HG03460 (cell line): Measurements from ENCODE around the gene CAGE1.
A peak's percentile ranks its signal among the peaks of the same experiment; 100 is the strongest.

ENCODE experiments used
- ATAC-seq: cut with Tn5 transposase; IDR thresholded peaks from one replicate; pipeline ENCODE4 v1.9.1; 2021; ENCODE audit not compliant: unreplicated experiment

CAGE1 gene

DNA sequence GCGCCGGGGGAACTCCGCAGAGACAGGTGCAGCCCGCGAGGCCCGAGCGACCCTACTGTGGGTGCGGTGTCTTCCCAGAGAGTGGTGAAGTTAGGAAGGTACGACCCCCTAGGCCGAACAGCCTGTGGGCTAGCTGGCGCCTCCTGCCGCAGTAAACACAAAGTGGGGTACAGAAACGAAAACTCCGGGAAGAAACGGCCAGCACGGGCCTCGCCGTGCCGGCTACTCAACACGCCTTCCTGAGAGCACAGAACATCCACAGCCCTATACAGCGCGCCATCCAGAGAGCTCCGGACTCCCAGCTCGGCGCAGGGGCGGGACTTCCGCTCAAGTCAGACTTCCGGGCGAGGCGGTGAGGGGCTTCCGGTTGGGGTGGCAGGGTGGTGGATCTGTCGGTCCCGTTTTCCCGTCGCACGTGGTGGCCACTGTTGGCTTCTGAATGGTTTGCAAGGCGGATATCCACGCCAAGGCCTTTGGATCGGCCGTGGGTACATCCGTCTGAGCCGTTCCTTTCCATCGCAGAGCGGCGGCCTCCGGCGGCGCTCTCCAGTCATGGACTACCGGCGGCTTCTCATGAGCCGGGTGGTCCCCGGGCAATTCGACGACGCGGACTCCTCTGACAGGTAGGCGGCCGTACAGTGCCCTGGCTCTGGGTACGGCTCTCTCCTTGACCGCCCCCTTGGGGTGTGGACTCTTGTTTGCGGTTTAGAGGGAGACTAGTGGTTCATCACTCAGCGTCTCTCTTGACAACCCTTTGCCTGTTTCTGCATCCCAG lies at the start of gene CAGE1, which contains the start of gene RIOK1:
Gene CAGE1, minus strand, starts transcription at position 292 of the 775 bp plus-strand sequence. CDS start 2,569 bp downstream, outside the sequence.
Gene RIOK1, plus strand, starts transcription at position 358 of the 775 bp plus-strand sequence. Its CDS starts 195 bp downstream, at position 553.
- peak; percentile 98 for ATAC-seq

DNA sequence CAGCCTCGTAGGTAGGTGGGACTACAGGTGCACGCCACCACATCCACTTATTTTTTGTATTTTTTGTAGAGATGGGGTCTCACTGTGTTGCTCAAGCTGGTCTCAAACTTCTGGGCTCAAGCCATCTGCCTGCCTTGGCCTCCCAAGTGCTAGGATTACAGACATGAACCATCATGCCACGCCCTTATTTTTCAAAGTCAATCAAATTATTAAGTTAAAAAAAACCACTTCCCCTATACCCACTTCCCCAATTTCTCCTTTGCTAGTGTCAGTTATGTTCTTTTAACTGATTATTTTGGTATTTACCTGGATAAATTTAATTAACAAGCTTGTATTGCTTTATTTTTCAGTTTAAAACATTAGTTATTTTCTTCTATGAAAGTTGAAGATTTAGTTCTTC lies 49.7 kb upstream of the CAGE1 start:
- no peak for ATAC-seq

DNA sequence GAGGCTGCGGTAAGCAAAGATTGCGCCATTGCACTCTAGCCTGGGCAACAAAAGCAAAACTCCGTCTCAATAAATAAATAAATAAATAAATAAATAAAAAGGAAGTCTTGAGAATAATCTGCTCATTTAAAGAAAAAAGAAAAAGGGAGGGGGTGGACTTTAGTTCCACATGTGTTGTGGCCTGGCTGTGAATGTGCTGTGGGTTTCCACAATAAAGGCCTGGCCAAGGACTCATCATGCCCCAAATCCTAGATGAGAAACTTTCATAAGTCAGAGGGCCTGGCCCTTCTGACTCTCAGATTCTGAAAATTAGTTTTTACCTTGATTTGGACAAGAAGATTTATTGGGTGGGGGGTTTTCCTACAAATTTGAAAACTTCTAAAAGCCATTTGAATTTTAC lies 48.5 kb upstream of the CAGE1 start:
- no peak for ATAC-seq

DNA sequence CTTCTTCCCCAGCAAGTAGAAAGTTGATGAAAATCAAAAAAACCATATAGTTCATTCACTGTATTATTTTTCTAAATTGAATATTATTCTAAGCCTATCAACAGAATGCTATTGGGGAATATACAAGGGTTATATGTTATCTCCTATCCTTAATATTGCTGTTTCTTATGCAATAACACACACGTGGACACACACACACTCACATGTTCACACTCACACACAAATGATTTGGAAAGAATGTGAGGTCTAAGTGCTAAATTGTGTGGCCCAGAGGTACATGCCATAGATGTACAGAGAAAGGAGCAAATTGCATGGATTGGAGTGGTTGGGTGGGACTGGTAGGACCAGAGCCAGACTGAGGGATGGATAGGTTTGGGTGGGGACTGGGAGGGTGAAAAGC lies 45.1 kb upstream of the CAGE1 start:
- ATAC-seq, result no peak

DNA sequence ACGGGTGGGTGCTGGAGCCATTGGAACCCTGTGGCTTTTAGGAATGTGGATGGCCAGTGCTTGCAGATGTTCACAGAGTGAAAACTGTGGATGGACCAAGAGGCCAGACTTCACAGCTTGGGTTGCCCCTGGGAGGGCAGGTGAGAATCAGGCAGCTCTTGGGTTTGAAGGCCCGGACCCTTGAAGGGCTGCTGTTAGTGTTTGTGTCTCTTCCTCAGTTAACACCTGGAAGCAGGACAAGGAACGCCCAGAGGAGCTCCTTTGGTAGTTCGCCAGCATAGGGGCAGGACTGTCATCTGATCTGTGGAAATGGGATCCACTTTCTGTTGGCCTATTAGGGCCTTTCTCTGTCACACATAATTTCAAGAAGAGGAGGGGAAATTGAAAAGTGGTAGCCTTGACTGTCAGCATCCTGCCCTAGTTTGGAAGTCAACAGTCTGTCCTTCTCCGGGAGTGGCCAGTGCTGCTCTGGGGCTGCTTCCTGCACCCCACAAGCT lies 43.6 kb upstream of the CAGE1 start:
- ATAC-seq, result no peak

DNA sequence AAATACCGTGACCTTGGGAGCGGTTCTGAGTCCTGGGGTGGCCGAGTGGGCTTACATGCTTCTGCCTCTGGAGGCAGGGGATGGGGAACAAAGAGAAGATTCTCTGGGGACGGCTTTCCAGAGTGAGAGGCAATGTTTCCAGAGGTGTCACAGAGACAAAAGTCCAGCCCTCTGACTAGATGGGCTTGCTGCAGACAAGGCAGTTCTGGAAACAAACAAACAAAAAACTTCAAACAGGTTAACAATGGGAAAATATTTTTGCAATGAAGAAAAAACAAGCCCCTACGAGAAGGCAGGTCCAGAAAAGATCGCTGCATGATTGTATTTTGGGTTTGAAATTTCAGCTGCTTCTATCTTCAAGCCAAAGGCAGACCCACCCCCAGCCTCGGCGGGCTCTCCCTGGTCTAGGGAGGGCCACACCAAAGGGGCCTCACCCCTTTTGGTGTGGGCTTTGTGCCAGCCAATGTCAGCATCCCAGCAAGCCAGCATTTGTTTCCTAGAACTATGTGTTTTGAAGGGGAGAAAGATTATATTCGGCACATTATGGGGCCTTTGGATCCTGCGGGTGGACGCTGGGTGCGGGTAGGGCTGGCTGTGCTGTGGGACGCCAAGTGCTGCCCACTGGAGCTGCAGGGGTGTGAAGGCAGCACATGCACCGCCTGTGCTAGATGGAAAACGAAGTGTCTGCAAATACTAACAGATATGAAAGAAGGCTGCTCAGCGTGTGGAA lies 43.0 kb upstream of the CAGE1 start:
- no peak for ATAC-seq

DNA sequence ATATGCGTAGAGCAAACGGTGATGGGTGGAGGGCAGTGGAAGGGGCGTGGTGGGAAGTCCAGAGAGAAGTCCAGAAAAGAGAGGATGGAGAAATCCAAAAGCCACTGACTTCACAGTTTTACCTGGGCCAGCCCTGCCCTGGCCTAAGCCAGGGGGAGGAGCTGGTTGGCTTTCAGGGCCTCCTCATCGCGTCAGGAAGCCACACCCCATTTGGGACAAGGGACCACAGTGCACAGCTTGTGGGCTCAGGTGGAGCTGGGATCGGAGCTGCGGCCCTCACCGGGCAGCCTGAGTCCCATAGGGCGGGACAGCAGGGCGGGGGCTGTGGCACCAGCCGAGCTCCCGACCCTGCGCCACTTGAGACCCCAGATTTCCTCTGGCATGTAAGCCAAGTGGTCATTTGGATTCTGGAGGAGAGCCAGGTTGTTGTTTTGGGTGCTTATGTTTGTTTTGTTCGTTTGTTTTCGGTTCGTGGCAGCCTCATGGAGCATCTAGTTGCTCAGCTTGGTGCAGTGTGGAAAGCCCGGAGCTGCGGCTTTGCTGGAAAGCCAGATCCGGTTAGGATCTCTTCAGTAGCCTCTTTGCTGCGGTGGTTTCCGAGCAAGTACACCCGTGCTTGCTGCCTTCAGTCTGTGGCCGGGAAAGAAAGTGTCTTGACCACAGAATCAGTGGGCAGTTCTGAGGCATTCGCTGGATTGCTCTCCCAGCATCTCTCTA lies 42.3 kb upstream of the CAGE1 start:
- no peak for ATAC-seq

DNA sequence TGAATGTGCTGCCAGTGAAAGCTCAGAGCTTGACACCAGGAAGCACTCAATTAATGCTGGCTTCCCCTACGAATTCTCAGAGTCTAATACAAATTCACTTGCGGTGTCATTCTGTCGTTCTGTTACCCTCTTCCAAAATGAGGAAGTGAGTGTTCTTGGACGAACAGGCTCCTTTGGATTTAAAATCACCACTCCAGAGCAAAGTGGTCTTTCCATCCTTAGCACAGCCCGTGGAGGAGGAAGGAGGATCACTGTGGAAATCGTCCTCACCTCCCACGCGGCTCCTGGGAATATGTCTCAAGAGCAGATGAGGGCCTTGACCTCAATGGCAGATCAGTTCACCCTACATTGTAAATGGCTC lies 41.8 kb upstream of the CAGE1 start:
- no peak for ATAC-seq

DNA sequence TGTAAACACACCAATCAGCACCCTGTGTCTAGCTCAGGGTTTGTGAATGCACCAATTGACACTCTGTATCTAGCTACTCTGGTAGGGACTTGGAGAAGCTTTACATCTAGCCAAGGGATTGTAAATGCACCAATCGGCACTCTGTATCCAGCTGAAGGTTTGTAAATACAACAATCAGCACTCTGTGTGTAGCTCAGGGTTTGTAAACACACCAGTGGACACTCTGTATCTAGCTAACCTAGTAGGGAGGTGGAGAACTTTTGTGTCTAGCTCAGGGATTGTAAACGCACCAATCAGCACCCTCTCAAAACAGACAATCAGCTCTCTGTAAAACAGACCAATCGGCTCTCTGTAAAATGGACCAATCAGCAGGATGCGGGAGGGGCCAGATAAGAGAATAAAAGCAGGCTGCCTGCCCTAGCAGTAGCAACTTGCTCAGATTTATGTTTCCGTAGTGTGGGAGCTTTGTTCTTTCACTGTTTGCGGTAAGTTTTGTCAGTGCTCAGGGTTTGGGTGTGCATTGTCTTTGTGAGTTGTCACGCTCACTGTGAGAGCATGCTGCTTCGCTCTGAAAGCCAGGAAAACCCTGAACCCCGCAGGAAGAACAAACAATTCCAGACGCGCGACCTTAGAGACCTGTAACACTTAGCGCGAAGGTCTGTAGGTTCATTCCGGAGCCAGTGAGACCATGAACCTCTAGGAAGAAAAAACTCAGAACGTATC lies 37.1 kb upstream of the CAGE1 start:
- no peak for ATAC-seq

DNA sequence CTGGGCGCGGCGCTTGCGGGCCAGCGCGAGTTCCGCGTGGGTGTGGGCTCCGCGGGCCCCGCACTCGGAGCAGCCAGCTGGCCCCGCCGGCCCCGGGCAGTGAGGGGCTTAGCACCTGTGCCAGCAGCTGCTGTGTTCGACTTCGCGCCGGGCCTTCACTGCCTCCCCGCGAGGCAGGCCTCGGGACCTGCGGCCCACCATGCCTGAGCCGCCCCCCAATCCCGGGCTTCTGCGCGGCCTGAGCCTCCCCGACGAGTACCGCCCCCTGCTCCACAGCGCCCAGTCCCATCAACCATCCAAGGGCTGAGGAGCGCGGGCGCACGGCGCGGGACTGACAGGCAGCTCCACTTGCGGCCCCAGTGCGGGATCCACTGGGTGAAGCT lies 36.3 kb upstream of the CAGE1 start:
- no peak for ATAC-seq

DNA sequence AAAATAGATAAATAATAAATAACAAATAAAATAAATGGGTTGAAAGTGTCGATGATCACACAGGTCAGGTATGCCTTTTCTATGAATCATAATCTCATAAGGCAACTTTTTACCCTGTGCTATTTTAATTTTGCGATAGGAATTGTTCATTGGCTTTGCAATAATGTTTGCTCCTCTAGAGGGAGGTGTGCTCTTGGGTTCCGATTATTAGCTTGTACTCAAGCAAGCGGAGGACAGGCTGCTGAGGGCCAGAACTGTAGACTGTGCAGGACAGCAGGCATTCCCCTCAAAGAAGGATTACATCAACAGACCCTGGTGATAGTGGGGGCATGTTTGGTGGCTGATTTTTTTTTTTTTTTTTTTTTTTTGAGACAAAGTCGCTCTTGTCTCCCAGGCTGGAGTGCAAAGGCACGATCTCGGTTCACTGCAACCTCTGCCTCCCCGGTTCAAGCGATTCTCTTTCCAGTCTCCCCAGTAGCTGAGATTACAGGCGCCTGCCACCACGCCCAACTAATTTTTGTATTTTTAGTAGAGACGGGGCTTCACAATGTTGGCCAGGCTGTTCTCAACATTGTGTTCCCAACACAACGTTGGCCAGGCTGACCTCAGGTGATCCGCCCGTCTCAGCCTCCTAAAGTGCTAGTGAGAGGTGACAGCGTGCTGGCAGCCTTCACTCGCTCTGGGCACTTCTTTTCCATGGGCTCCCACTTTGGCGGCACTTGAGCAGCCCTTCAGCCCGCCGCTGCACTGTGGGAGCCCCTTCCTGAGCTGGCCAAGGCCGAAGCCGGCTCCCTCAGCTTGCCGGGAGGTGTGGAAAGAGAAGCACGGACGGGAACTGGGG lies 35.6 kb upstream of the CAGE1 start:
- ATAC-seq, result no peak

DNA sequence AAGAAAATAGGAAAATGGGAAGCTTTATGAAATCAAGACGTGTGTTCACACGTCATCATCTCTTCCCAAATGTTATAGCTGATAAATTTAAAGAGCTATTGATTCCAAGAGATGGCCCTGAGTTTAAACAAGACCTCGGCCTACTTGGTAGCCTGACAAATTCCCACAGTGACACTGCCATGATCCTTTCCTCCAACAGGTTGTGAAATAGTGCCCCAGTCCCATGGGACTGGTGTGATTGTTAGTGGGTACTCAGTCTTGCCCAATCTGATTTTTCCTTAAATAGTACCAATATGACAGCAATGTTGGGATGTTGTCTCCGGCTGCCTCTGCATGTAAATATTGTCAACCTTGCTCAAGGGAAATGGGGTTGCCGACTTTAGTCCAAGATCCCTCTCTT lies 34.5 kb upstream of the CAGE1 start:
- no peak for ATAC-seq

DNA sequence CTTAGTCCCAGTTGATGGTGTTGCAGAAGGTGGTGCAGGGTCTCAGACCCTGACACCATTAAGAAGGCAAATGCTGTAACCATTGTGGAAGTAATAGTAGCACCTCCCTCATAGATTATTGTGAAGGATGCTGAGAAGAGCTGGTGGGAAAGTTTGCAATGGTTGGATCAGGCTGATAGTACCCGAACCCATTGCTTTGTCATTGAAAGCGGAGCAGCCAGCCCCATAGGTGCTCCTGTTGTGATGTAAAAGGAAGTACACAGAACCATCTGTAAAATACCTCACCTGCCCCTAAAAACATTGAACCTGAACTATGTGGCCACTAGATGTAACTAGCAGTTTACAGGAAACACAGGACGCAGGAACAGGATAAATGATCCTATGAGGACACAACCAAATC lies 31.5 kb upstream of the CAGE1 start:
- no peak for ATAC-seq

DNA sequence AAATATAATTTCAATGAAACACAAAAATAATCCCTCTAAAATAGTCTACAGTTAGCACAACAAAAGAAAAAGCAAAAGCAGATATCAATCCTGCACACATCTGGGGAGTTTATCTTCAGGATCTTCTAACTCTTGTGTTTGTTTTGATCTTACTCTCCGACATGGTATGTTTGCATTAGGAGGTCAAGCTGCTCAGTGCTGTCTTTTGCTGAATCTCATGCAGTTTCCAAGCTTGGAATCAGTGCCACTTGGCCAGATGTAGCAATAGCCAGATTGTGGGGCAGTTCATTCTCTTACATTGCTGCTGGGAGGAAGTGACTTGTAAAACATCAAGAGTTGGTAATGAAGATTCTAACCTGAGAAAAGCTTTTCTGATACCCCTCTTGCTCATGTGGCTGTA lies 29.5 kb upstream of the CAGE1 start:
- ATAC-seq, result no peak

DNA sequence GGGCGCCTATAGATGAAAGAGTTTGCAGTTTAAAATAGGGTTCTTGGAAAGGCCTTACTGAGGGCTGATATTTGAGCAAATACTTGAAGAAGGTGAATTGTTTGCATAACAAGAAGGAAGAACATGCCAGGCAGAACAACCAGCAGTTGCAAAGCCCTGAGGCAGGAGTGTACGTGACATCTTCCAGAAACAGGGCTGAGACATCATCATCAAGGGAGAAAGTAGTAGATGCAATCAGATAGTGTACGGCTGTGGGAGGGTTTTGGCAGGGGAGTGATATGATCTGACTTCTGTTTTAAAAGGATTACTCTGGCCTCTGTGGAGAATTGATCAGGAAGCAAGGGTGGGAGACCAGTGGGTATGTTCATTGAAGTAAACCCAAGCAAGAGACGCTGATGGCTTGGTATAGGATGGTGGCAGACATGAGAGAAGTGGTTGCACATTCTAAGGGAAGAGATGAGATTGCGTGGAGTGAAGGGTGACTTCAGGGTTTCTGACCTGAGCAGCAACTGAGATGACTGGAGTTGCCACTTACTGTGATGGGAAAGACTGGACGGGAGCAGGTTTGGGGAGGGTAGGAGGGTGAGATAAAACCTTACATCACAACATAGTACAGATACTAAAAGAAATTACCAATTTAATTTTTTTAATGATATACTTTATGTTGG lies 28.8 kb upstream of the CAGE1 start:
- ATAC-seq, result no peak

DNA sequence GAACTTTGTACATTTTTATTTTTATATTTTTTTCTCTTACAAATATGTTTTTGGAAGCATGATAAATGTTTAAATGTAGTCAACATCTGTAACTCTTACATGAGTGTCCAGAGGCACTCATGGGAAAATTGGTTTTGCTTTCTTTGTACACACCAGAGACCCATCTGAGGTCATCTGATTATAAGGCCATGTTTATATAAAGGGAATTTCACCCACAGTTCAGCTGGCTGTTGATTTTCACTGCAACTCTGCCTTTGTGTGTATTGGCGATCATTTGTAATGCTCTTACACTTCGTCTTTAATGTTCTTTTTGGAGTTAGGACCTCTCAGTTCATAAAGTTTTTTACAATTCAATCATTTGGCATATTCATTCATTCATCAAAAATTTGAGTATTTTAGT lies 28.1 kb upstream of the CAGE1 start:
- no peak for ATAC-seq

DNA sequence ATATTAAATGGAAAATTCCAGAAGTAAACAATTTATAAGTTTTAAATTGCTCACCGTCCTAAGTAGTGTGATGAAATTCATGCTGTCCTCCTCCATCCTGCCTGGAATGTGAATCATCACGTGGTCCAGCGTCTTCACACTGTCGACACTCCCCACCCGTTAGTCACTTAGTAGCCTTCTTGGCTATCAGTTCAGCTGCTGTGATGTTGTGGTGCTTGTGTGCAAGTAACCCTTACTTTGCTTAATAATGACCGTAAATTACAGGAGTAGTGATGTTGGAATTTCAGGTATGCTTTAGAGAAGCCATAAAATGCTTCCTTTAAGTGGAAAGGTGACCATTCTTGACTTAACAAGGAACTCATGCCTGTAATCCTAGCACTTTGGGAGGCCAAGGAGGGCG lies 25.3 kb upstream of the CAGE1 start:
- no peak for ATAC-seq

DNA sequence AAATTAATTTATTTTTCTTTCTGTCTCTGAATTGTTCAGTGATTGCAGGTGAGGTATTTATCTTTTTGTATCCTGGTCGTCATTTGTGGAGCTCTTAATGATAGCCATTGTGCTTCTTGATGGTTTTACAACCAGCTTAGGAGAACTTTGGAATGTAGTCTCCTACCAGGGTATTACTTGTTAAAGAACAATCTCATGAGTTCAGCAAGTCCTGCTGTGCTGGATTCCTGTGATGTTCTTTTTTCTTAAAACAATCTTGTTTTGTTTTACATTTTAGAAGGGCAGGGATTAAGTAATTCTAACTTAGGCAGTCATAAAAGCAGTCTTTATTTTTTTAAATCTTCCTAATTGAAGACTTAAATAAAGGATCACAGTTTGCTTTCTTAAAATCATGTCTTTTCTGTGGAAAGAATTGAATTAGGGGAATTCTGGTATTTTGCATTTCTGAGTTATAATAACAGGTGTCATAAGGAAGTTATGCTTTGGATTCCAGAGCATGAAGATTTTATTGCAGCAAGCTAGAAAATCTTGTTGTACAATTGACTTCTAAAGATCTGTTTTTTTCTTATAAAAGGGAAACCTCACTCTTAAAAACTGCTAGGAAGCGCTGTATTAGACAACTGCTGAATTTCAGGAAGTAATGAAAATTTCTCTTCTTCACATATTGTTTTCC lies 23.7 kb upstream of the CAGE1 start:
- no peak for ATAC-seq

DNA sequence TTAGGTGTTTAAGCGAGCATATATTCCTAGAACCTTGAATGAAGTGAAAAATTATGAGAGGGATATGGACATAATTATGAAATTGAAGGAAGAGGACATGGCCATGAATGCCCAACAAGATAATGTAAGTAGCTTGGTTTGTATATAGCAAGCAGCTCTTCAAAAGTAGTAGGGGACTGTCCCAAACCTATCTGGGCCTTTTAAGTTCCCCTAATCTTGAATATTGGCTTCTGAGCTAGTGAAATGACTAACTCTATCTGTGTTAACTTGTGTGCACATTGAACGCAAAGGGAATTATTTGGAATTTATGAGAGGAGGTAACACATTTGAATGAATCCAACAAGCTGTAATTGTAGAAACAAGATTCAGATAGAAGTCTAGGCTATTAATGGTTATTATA lies 21.8 kb upstream of the CAGE1 start:
- ATAC-seq, result no peak
